HepG2 (cell line): ENCODE measurements around the gene HS6ST1. TPM values are rescaled to one million over a fixed set of nuclear protein-coding genes. Genes with fewer than 3 reads are reported as not detected.

Experiments used
- ATF3 ChIP-seq: sonication (generic); formaldehyde crosslinking; IDR thresholded peaks from 2 replicates; pipeline ENCODE4 v1.4.0; 2020; ENCODE audit warnings: missing genetic modification reagents
- CEBPZ ChIP-seq: IDR thresholded peaks from 2 replicates; pipeline ENCODE4 v1.6.1; 2012; ENCODE audit warnings: low read length, improper control_type of control experiment
- E2F5 ChIP-seq: sonication (generic); formaldehyde crosslinking; conservative IDR thresholded peaks from 2 replicates; pipeline ENCODE4 v1.4.0; 2020; ENCODE audit warnings: missing genetic modification reagents
- FOXK1 ChIP-seq: sonication (generic); formaldehyde crosslinking; IDR thresholded peaks from 2 replicates; pipeline ENCODE4 v1.4.0; 2020; ENCODE audit warnings: low read depth, missing genetic modification reagents, borderline replicate concordance
- JDP2 ChIP-seq: sonication (generic); formaldehyde crosslinking; IDR thresholded peaks from 2 replicates; pipeline ENCODE4 v1.8.1; 2022; ENCODE audit warnings: missing genetic modification reagents, borderline replicate concordance
- KMT2B ChIP-seq: IDR thresholded peaks from 2 replicates; pipeline ENCODE4 v1.6.1; 2016; ENCODE audit warnings: missing genetic modification reagents, missing compliant biosample characterization
- MED13 ChIP-seq: sonication (generic); formaldehyde crosslinking; IDR thresholded peaks from 2 replicates; pipeline ENCODE4 v1.5.0; 2020; ENCODE audit warnings: missing genetic modification reagents
- NR0B2 ChIP-seq: sonication (generic); formaldehyde crosslinking; IDR thresholded peaks from 2 replicates; pipeline ENCODE4 v1.4.0; 2020; ENCODE audit warnings: mild to moderate bottlenecking, missing genetic modification reagents
- RARG ChIP-seq: sonication (generic); formaldehyde crosslinking; IDR thresholded peaks from 2 replicates; pipeline ENCODE4 v1.4.0; 2020; ENCODE audit warnings: low read depth, mild to moderate bottlenecking, missing genetic modification reagents
- RNF219 ChIP-seq: sonication (generic); formaldehyde crosslinking; IDR thresholded peaks from 2 replicates; pipeline ENCODE4 v1.5.0; 2020; ENCODE audit warnings: mild to moderate bottlenecking, missing genetic modification reagents
- SAFB2 ChIP-seq: sonication (generic); formaldehyde crosslinking; IDR thresholded peaks from 2 replicates; pipeline ENCODE4 v1.5.1; 2020; ENCODE audit warnings: missing genetic modification reagents, low read depth, mild to moderate bottlenecking, borderline replicate concordance
- SNAPC2 ChIP-seq: sonication (generic); formaldehyde crosslinking; IDR thresholded peaks from 2 replicates; pipeline ENCODE4 v1.8.1; 2022; ENCODE audit warnings: mild to moderate bottlenecking, missing genetic modification reagents
- TRIM24 ChIP-seq: sonication (generic); formaldehyde crosslinking; IDR thresholded peaks from 2 replicates; pipeline ENCODE4 v1.8.0; 2022; ENCODE audit warnings: mild to moderate bottlenecking, missing genetic modification reagents
- ZBTB46 ChIP-seq: sonication (generic); formaldehyde crosslinking; IDR thresholded peaks from 2 replicates; pipeline ENCODE4 v1.4.0; 2020; ENCODE audit warnings: mild to moderate bottlenecking, missing genetic modification reagents, borderline replicate concordance
- ZKSCAN5 ChIP-seq: sonication (generic); formaldehyde crosslinking; IDR thresholded peaks from 2 replicates; pipeline ENCODE4 v1.5.1; 2020; ENCODE audit warnings: mild to moderate bottlenecking, missing genetic modification reagents
- ZNF12 ChIP-seq: sonication (generic); formaldehyde crosslinking; IDR thresholded peaks from 2 replicates; pipeline ENCODE4 v1.5.0; 2020; ENCODE audit warnings: missing genetic modification reagents
- ZNF224 ChIP-seq: sonication (generic); formaldehyde crosslinking; IDR thresholded peaks from 2 replicates; pipeline ENCODE4 v1.5.0; 2020; ENCODE audit warnings: mild to moderate bottlenecking, missing genetic modification reagents
- ZNF329 ChIP-seq: sonication (generic); formaldehyde crosslinking; IDR thresholded peaks from 2 replicates; pipeline ENCODE4 v1.9.0; 2021; ENCODE audit warnings: low read depth, mild to moderate bottlenecking, missing genetic modification reagents
- ZSCAN30 ChIP-seq: sonication (generic); formaldehyde crosslinking; IDR thresholded peaks from 2 replicates; pipeline ENCODE4 v1.5.0; 2020; ENCODE audit warnings: mild to moderate bottlenecking, missing genetic modification reagents
- polyA plus RNA-seq, 8 experiments: library from polyadenylated mRNA; depleted of rRNA in 3 of 8; stranded (reverse) in 7 of 8; unstranded in 1 of 8; fragments of >200 nt; fragmentation: Illumina TruSeq in 4 of 8; extraction: Trizol in 4 of 8; gene quantifications; 2 replicates each; pipeline versions ENCODE4 v1.2.1 to v1.2.3, GENCODE V29; 2011 to 2016; ENCODE audit warnings: low read depth in 4 of 8, missing spikeins in 1 of 8, mixed read lengths in 1 of 8; ENCODE audit not compliant: insufficient read depth in 1 of 8
- total RNA-seq, 5 experiments: library from RNA; depleted of rRNA; stranded (reverse); fragments of >200 nt; fragmentation: Illumina TruSeq; extraction: Trizol; gene quantifications; 2 replicates each; pipeline ENCODE4 v1.2.3, GENCODE V29; 2016; ENCODE audit warnings: low read depth in 1 of 5

Gene HS6ST1
- total and polyA plus RNA-seq, 2 of the 13 experiments (the other 11 are each of a cell fraction or from before 2014, with no cell fraction given): 34.5 to 84.6 TPM

GRCh38 chr2:128232965-128233789 lies 85.5 kb downstream of the HS6ST1 start (continued):
- TF ChIP-seq RARG (CRISPR knock-in tag) (peak; percentile 84; the same call in 1 of the 2 replicates), JDP2 (CRISPR knock-in tag) (no peak), ZNF12 (CRISPR knock-in tag) (no peak), CEBPZ (no peak), MED13 (CRISPR knock-in tag) (peak; percentile 91), TRIM24 (CRISPR knock-in tag) (no peak), SAFB2 (CRISPR knock-in tag) (no peak), E2F5 (CRISPR knock-in tag) (no peak), ZNF329 (CRISPR knock-in tag) (no peak), ZBTB46 (CRISPR knock-in tag) (peak; percentile 96; the same call in 1 of the 2 replicates), ZSCAN30 (CRISPR knock-in tag) (peak; percentile 56; the same call in 1 of the 2 replicates), RNF219 (CRISPR knock-in tag) (no peak), KMT2B (CRISPR knock-in tag) (peak; percentile 57; the same call in 1 of the 2 replicates), NR0B2 (no peak; the same call in 1 of the 2 replicates), ZKSCAN5 (CRISPR knock-in tag) (peak; percentile 76; the same call in 1 of the 2 replicates), SNAPC2 (CRISPR knock-in tag) (0 out of 2 replicates have a peak, but pooled peaks have one; percentile 40), ZNF224 (CRISPR knock-in tag) (peak; percentile 91; the same call in 1 of the 2 replicates), FOXK1 (CRISPR knock-in tag) (peak; percentile 60; the same call in 1 of the 2 replicates), ATF3 (CRISPR knock-in tag) (no peak)
